IMR-90 (cell line): ENCODE results near the gene ARMC9. TPM values are rescaled to one million over a fixed set of nuclear protein-coding genes. Genes with fewer than 3 reads are reported as not detected.

Experiments
- ATAC-seq: fragments of 200-7000 bp; cut with Tn5 transposase; 2 replicates; pipeline ENCODE4 v1.9.1; 2020; ENCODE audit warnings: low read depth, mild to moderate bottlenecking, moderate library complexity
- BruUV-seq: library from RNA; stranded (reverse); fragments of 400-500 nt; replicated peaks from 2 replicates; lab custom pipeline; 2021; lab: Mats Ljungman, UMichigan
- CTCF ChIA-PET: fragments of 300-600 bp; formaldehyde crosslinking; extraction: SDS; loops from one replicate; lab custom pipeline; 2021; ENCODE audit warnings: antibody characterized with exemption; lab: Yijun Ruan, JAX
- POLR2A ChIA-PET: fragments of 300-600 bp; sonication (Branson Sonifier 250); formaldehyde crosslinking; loops from one replicate; lab custom pipeline; 2022; ENCODE audit warnings: antibody characterized with exemption; ENCODE audit not compliant: unreplicated experiment; lab: Charles Lee
- DNase-seq: peaks from one replicate; pipeline ENCODE4 v3.0.0; 2013
- H2AFZ ChIP-seq: replicated peaks from 2 replicates; pipeline ENCODE3; 2013; ENCODE audit warnings: low read length, mild to moderate bottlenecking; ENCODE audit not compliant: poor library complexity
- H2AK5ac ChIP-seq: 2 replicates; pipeline ENCODE4 v1.6.1; 2013; ENCODE audit warnings: low read depth, low read length, inconsistent platforms
- H2AK9ac ChIP-seq: replicated peaks from 2 replicates; pipeline ENCODE3; 2013; ENCODE audit warnings: mild to moderate bottlenecking, low read depth, low read length, moderate library complexity; ENCODE audit not compliant: poor library complexity
- H2BK120ac ChIP-seq: 2 replicates; pipeline ENCODE4 v1.6.1; 2013; ENCODE audit warnings: low read depth, low read length, inconsistent platforms
- H2BK15ac ChIP-seq: 3 replicates; pipeline ENCODE4 v1.6.1; 2013; ENCODE audit warnings: low read depth, low read length, inconsistent platforms
- H2BK20ac ChIP-seq: 2 replicates; pipeline ENCODE4 v1.6.1; 2013; ENCODE audit warnings: low read depth, mild to moderate bottlenecking, inconsistent platforms, low read length, moderate library complexity
- H2BK5ac ChIP-seq: 2 replicates; pipeline ENCODE4 v1.6.1; 2013; ENCODE audit warnings: mild to moderate bottlenecking, low read depth, low read length, inconsistent platforms; ENCODE audit not compliant: poor library complexity, severe bottlenecking
- H3K14ac ChIP-seq: replicated peaks from 2 replicates; pipeline ENCODE4 v1.6.1; 2013; ENCODE audit warnings: low read depth, low read length, inconsistent platforms
- H3K18ac ChIP-seq: 2 replicates; pipeline ENCODE4 v1.6.1; 2013; ENCODE audit warnings: low read depth, low read length, control low read depth
- H3K23ac ChIP-seq: 2 replicates; pipeline ENCODE4 v1.6.1; 2013; ENCODE audit warnings: low read depth, low read length, inconsistent platforms
- H3K27ac ChIP-seq: 2 replicates; pipeline ENCODE4 v1.5.1; 2013; ENCODE audit warnings: mild to moderate bottlenecking, control low read depth, low read length; ENCODE audit not compliant: insufficient read depth
- H3K27me3 ChIP-seq: 2 replicates; pipeline ENCODE4 v1.6.1; 2013; ENCODE audit warnings: low read length; ENCODE audit not compliant: control insufficient read depth, insufficient read depth
- H3K36me3 ChIP-seq: 2 replicates; pipeline ENCODE4 v1.6.1; 2013; ENCODE audit warnings: low read length, mixed read lengths; ENCODE audit not compliant: control insufficient read depth, insufficient read depth
- H3K4ac ChIP-seq: 2 replicates; pipeline ENCODE4 v1.6.1; 2013; ENCODE audit warnings: low read depth, low read length, inconsistent platforms
- H3K4me1 ChIP-seq: 2 replicates; pipeline ENCODE4 v1.6.1; 2013; ENCODE audit warnings: low read length, mixed read lengths; ENCODE audit not compliant: control insufficient read depth, insufficient read depth
- H3K4me2 ChIP-seq: 2 replicates; pipeline ENCODE4 v1.6.1; 2013; ENCODE audit warnings: low read depth, mild to moderate bottlenecking, control low read depth, low read length, moderate library complexity
- H3K4me3 ChIP-seq: 2 replicates; pipeline ENCODE4 v1.5.1; 2013; ENCODE audit warnings: low read depth, mild to moderate bottlenecking, control low read depth, low read length, moderate library complexity; ENCODE audit not compliant: insufficient read depth
- H3K56ac ChIP-seq: 2 replicates; pipeline ENCODE4 v1.6.1; 2013; ENCODE audit warnings: low read length, inconsistent platforms; ENCODE audit not compliant: insufficient read depth; ENCODE audit errors: extremely low read depth
- H3K79me1 ChIP-seq, 2 experiments: 2 replicates each; pipeline ENCODE4 v1.6.1; 2013; ENCODE audit warnings: low read length in 2 of 2, inconsistent platforms in 1 of 2, low read depth in 1 of 2
- H3K9ac ChIP-seq: 2 replicates; pipeline ENCODE4 v1.6.1; 2013; ENCODE audit warnings: low read depth, low read length, control low read depth
- H3K9me1 ChIP-seq: 2 replicates; pipeline ENCODE4 v1.6.1; 2013; ENCODE audit warnings: low read length, inconsistent platforms; ENCODE audit not compliant: insufficient read depth
- H3K9me3 ChIP-seq: 2 replicates; pipeline ENCODE4 v1.6.1; 2013; ENCODE audit warnings: low read length; ENCODE audit not compliant: control insufficient read depth, insufficient read depth
- H4K20me1 ChIP-seq: 2 replicates; pipeline ENCODE4 v1.6.1; 2013; ENCODE audit warnings: low read length, inconsistent platforms; ENCODE audit not compliant: insufficient read depth
- H4K5ac ChIP-seq: 2 replicates; pipeline ENCODE4 v1.6.1; 2013; ENCODE audit warnings: mild to moderate bottlenecking, low read depth, low read length, control low read depth
- H4K8ac ChIP-seq, 2 experiments: 2 replicates each; pipeline ENCODE4 v1.6.1; 2013; ENCODE audit warnings: low read depth in 2 of 2, low read length in 2 of 2, control low read depth in 1 of 2, inconsistent platforms in 1 of 2
- H4K91ac ChIP-seq: 2 replicates; pipeline ENCODE4 v1.6.1; 2013; ENCODE audit warnings: low read depth, low read length, inconsistent platforms; ENCODE audit not compliant: insufficient read depth
- BHLHE40 ChIP-seq: fragments of 150-350 bp; IDR thresholded peaks from 2 replicates; pipeline ENCODE4 v1.6.1; 2016; ENCODE audit warnings: mild to moderate bottlenecking, low read depth, low read length
- SMC3 ChIP-seq: fragments of 150-350 bp; IDR thresholded peaks from 2 replicates; pipeline ENCODE4 v1.6.1; 2016; ENCODE audit warnings: low read depth, mild to moderate bottlenecking, antibody characterized with exemption, low read length, moderate library complexity
- WGBS, 2 experiments: methylation state at CpG; one replicate each; pipeline versions ENCODE4 v1.1.5 to v1.1.7; 2013; ENCODE audit warnings: missing lambda C conversion rate in 2 of 2; ENCODE audit not compliant: insufficient read length in 1 of 2; ENCODE audit errors: extremely low coverage in 2 of 2; 5-methylcytosine and 5-hydroxymethylcytosine counted together
- dilution Hi-C: fragments of 300-500 bp; cut with HindIII; formaldehyde crosslinking; loops from one replicate; pipeline ENCODE4 v1.14.3; 2018; ENCODE audit warnings: low sequenced_read_pairs; ENCODE audit not compliant: unreplicated experiment
- in situ Hi-C: fragments of 300-500 bp; cut with MboI; formaldehyde crosslinking; loops from 3 replicates; pipeline ENCODE4 v1.14.3; 2019; ENCODE audit warnings: low sequenced_read_pairs, inconsistent platforms, mixed read lengths
- intact Hi-C: fragments of 100-400 bp; cut with micrococcal nuclease; formaldehyde crosslinking; loops from 2 replicates; pipeline ENCODE4 v1.10.0; 2022
- polyA plus RNA-seq, 3 experiments: library from polyadenylated mRNA; depleted of rRNA; stranded (reverse); fragments of >200 nt; gene quantifications; 2 replicates each; pipeline ENCODE4 v1.2.3, GENCODE V29; 2012; ENCODE audit warnings: low replicate concordance in 1 of 3
- total RNA-seq: library from RNA; depleted of rRNA; stranded (reverse); fragments of >200 nt; gene quantifications from 2 replicates; pipeline ENCODE4 v1.2.3, GENCODE V29; 2012

ARMC9 gene
- total and polyA plus RNA-seq, 2 of the 4 experiments (the other 2 are of a cell fraction) = 36.0 to 46.6 TPM

GRCh38 chr2:231360401-231360800 lies 162.0 kb downstream of the ARMC9 start:
- no peak overlapping the region for H2BK120ac ChIP-seq
- H3K4me1 ChIP-seq = peaks cover 5% of the 10 kb centered on the region
- H3K79me1 ChIP-seq = no peaks in the 10 kb centered on the region
- H3K9ac ChIP-seq = no peak overlapping the region
- no peak overlapping the region for H4K91ac ChIP-seq
- ChIA-PET POLR2A (no interaction called here), CTCF (no interaction called here)
- WGBS, 2 experiments = no CpG with 5 or more reads among the region's 11 CpGs
- peaks cover 7% of the 10 kb centered on the region; the same call in 1 of the 2 replicates for H3K9me1 ChIP-seq
- H4K20me1 ChIP-seq = no peaks in the 10 kb centered on the region
- H2BK5ac ChIP-seq = no peak overlapping the region
- no peak overlapping the region for H2AK9ac ChIP-seq
- ATAC-seq (no peak), DNase-seq (no peak)
- no peak overlapping the region for H3K4me3 ChIP-seq
- no peak overlapping the region for H2BK20ac ChIP-seq
- no peak overlapping the region for H3K18ac ChIP-seq
- in situ Hi-C loops = no loop called here
- no peak overlapping the region for H3K56ac ChIP-seq
- TF ChIP-seq BHLHE40 (no peak), SMC3 (no peak)
- no peak overlapping the region for H2AK5ac ChIP-seq
- peaks cover 8% of the 10 kb centered on the region; the same call in 1 of the 2 replicates for H3K36me3 ChIP-seq
- dilution Hi-C loops = no loop called here
- no peak overlapping the region for H4K8ac ChIP-seq
- no peak overlapping the region for H4K5ac ChIP-seq
- H3K9me3 ChIP-seq = no peaks in the 10 kb centered on the region
- H3K4ac ChIP-seq = no peak overlapping the region
- no peak overlapping the region for H2AFZ ChIP-seq
- intact Hi-C loops = no loop called here
- no peaks in the 10 kb centered on the region for H3K27me3 ChIP-seq
- no peak overlapping the region for H2BK15ac ChIP-seq
- H3K14ac ChIP-seq = no peak overlapping the region
- no peak overlapping the region for H3K4me2 ChIP-seq
- H3K23ac ChIP-seq = no peak overlapping the region
- no TSS peak for BruUV-seq
- H3K27ac ChIP-seq = no peak overlapping the region
